Astrocyte (in vitro differentiated cells and primary cell): Measurements from ENCODE around the gene MPZL1. TPM values are rescaled to one million over a fixed set of nuclear protein-coding genes. Genes with fewer than 3 reads are reported as not detected.

Experiments used
- DNase-seq: peaks from one replicate; pipeline ENCODE4 v3.0.0-alpha.2; 2010; ENCODE audit warnings: low read depth
- FAIRE-seq: peaks from 2 replicates; lab custom pipeline; 2011; peaks lifted over from hg19 to GRCh38; lab: Jason Lieb, UNC
- H2AFZ ChIP-seq: 2 replicates; pipeline ENCODE4 v1.6.0; 2012; ENCODE audit warnings: low read depth, low read length, inconsistent platforms
- H3K27ac ChIP-seq: 2 replicates; pipeline ENCODE4 v1.5.1; 2011; ENCODE audit warnings: low read depth, low read length, inconsistent platforms
- H3K27me3 ChIP-seq: 2 replicates; pipeline ENCODE4 v1.6.0; 2011; ENCODE audit warnings: low read length, inconsistent platforms; ENCODE audit not compliant: insufficient read depth
- H3K36me3 ChIP-seq: 2 replicates; pipeline ENCODE4 v1.5.1; 2011; ENCODE audit warnings: low read length, inconsistent platforms; ENCODE audit not compliant: insufficient read depth
- H3K4me1 ChIP-seq: 2 replicates; pipeline ENCODE4 v1.5.1; 2011; ENCODE audit warnings: low read length, inconsistent platforms; ENCODE audit not compliant: insufficient read depth
- H3K4me2 ChIP-seq: 2 replicates; pipeline ENCODE4 v1.6.0; 2012; ENCODE audit warnings: low read length, inconsistent platforms
- H3K4me3 ChIP-seq: 2 replicates; pipeline ENCODE4 v1.5.1; 2011; ENCODE audit warnings: low read depth, mild to moderate bottlenecking, low read length, inconsistent platforms; ENCODE audit not compliant: insufficient read depth
- H3K79me2 ChIP-seq: 2 replicates; pipeline ENCODE4 v1.6.0; 2012; ENCODE audit warnings: mild to moderate bottlenecking, low read length, inconsistent platforms; ENCODE audit not compliant: insufficient read depth
- H3K9ac ChIP-seq: 2 replicates; pipeline ENCODE4 v1.6.0; 2012; ENCODE audit warnings: mild to moderate bottlenecking, low read length, inconsistent platforms
- H3K9me3 ChIP-seq: 2 replicates; pipeline ENCODE4 v1.5.1; 2012; ENCODE audit warnings: low read depth, mild to moderate bottlenecking, low read length, inconsistent platforms; ENCODE audit not compliant: insufficient read depth
- H4K20me1 ChIP-seq: 2 replicates; pipeline ENCODE4 v1.6.0; 2012; ENCODE audit warnings: low read length, inconsistent platforms; ENCODE audit not compliant: insufficient read depth
- H3K27ac Mint-ChIP-seq: one replicate; pipeline ENCODE4 v1.8.0; 2021; ENCODE audit warnings: mild to moderate bottlenecking, mixed read lengths; ENCODE audit not compliant: unreplicated experiment
- H3K27me3 Mint-ChIP-seq: one replicate; pipeline ENCODE4 v1.8.0; 2021; ENCODE audit warnings: low read depth, mixed read lengths; ENCODE audit not compliant: unreplicated experiment
- H3K36me3 Mint-ChIP-seq: one replicate; pipeline ENCODE4 v1.8.0; 2021; ENCODE audit warnings: low read depth, mixed read lengths; ENCODE audit not compliant: unreplicated experiment
- H3K4me1 Mint-ChIP-seq: one replicate; pipeline ENCODE4 v1.8.0; 2021; ENCODE audit warnings: low read depth, mixed read lengths; ENCODE audit not compliant: unreplicated experiment
- H3K4me3 Mint-ChIP-seq: one replicate; pipeline ENCODE4 v1.8.0; 2021; ENCODE audit warnings: mild to moderate bottlenecking, moderate library complexity, mixed read lengths; ENCODE audit not compliant: unreplicated experiment
- H3K9me3 Mint-ChIP-seq: one replicate; pipeline ENCODE4 v1.8.0; 2021; ENCODE audit warnings: mild to moderate bottlenecking, mixed read lengths; ENCODE audit not compliant: unreplicated experiment
- EZH2 ChIP-seq: IDR thresholded peaks from 2 replicates; pipeline ENCODE4 v1.6.1; 2012; ENCODE audit warnings: mild to moderate bottlenecking, low read length, inconsistent platforms; ENCODE audit not compliant: insufficient read depth
- total RNA-seq: library from RNA; stranded (reverse); gene quantifications from 2 replicates; pipeline ENCODE4 v1.2.1, GENCODE V29; 2021
- TF ChIP-seq, protein P1 (sequence below): IDR thresholded peaks from 2 replicates; pipeline ENCODE4 v1.5.1; 2011; ENCODE audit warnings: low read depth, mild to moderate bottlenecking, inconsistent platforms, low read length, moderate library complexity; ENCODE audit not compliant: insufficient read depth

MPZL1 gene
- total RNA-seq, 1 donor from 2014 or later = 240 TPM

DNA sequence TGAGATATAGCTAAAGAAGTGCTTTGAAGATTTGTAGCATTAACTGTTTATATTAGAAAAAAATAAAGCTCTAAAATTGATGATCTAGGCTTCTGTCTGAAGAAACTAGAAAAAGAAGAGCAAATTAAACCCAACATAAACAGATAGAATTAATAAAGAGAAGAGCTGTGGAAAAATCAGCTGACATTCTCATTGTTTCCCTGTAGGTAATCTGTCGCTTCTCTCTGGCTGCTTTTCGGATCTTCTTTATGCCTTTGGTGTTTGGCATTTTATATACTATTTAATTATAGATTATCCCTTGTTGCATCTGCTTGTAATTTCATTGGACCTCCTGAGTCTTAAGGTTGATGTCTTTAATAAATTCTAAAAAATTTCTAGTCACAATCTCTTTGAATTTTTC, 59.8 kb downstream of the MPZL1 start:
- Histone ChIP-seq H3K4me3 (no peak overlapping the region), H2AFZ (no peak overlapping the region), H3K4me2 (no peak overlapping the region), H3K9ac (no peak overlapping the region), H3K79me2 (no peaks in the 10 kb centered on the region), H4K20me1 (peaks cover 5% of the 10 kb centered on the region), H3K36me3 (peaks cover 12% of the 10 kb centered on the region), H3K9me3 (no peaks in the 10 kb centered on the region), H3K4me1 (no peaks in the 10 kb centered on the region), H3K27me3 (no peaks in the 10 kb centered on the region), H3K27ac (no peak overlapping the region)
- H3K9me3 Mint-ChIP-seq = no peaks in the 10 kb centered on the region
- H3K27me3 Mint-ChIP-seq = no peaks in the 10 kb centered on the region
- no peak for DNase-seq
- no peak overlapping the region for H3K27ac Mint-ChIP-seq
- H3K4me1 Mint-ChIP-seq = peaks cover 6% of the 10 kb centered on the region
- no peak overlapping the region for H3K4me3 Mint-ChIP-seq
- FAIRE-seq = no peak
- peaks cover 30% of the 10 kb centered on the region for H3K36me3 Mint-ChIP-seq
- TF ChIP-seq, protein P1, sequence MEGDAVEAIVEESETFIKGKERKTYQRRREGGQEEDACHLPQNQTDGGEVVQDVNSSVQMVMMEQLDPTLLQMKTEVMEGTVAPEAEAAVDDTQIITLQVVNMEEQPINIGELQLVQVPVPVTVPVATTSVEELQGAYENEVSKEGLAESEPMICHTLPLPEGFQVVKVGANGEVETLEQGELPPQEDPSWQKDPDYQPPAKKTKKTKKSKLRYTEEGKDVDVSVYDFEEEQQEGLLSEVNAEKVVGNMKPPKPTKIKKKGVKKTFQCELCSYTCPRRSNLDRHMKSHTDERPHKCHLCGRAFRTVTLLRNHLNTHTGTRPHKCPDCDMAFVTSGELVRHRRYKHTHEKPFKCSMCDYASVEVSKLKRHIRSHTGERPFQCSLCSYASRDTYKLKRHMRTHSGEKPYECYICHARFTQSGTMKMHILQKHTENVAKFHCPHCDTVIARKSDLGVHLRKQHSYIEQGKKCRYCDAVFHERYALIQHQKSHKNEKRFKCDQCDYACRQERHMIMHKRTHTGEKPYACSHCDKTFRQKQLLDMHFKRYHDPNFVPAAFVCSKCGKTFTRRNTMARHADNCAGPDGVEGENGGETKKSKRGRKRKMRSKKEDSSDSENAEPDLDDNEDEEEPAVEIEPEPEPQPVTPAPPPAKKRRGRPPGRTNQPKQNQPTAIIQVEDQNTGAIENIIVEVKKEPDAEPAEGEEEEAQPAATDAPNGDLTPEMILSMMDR = no peak
- TF ChIP-seq EZH2 = no peak

GRCh38 chr1:167782946-167783345, 61.2 kb downstream of the MPZL1 start:
- Histone ChIP-seq H3K79me2 (no peaks in the 10 kb centered on the region), H3K4me1 (no peaks in the 10 kb centered on the region), H2AFZ (no peak overlapping the region), H3K4me3 (no peak overlapping the region), H3K27me3 (no peaks in the 10 kb centered on the region), H3K27ac (no peak overlapping the region), H3K9ac (no peak overlapping the region), H3K4me2 (no peak overlapping the region), H3K9me3 (no peaks in the 10 kb centered on the region), H4K20me1 (peaks cover 5% of the 10 kb centered on the region), H3K36me3 (peaks cover 10% of the 10 kb centered on the region)
- Mint-ChIP-seq H3K9me3 (no peaks in the 10 kb centered on the region), H3K27ac (no peak overlapping the region), H3K4me1 (no peaks in the 10 kb centered on the region), H3K27me3 (no peaks in the 10 kb centered on the region), H3K36me3 (peaks cover 28% of the 10 kb centered on the region), H3K4me3 (no peak overlapping the region)
- TF ChIP-seq EZH2 = no peak
- FAIRE-seq = no peak
- DNase-seq = no peak

- no peaks in the 10 kb centered on the region for H3K4me1 Mint-ChIP-seq
- Histone ChIP-seq H3K79me2 (no peaks in the 10 kb centered on the region), H4K20me1 (peaks cover 5% of the 10 kb centered on the region), H2AFZ (no peak overlapping the region), H3K9me3 (no peaks in the 10 kb centered on the region), H3K4me3 (no peak overlapping the region), H3K4me2 (no peak overlapping the region), H3K9ac (no peak overlapping the region), H3K27ac (no peak overlapping the region), H3K36me3 (peaks cover 10% of the 10 kb centered on the region), H3K4me1 (peaks cover 3% of the 10 kb centered on the region), H3K27me3 (no peaks in the 10 kb centered on the region)
- no peaks in the 10 kb centered on the region for H3K27me3 Mint-ChIP-seq
- FAIRE-seq (no peak), DNase-seq (no peak)
- H3K9me3 Mint-ChIP-seq = no peaks in the 10 kb centered on the region
- H3K27ac Mint-ChIP-seq = no peak overlapping the region
- H3K4me3 Mint-ChIP-seq = no peak overlapping the region
- H3K36me3 Mint-ChIP-seq = peaks cover 28% of the 10 kb centered on the region
- TF ChIP-seq, protein P1 = no peak
- no peak for TF ChIP-seq EZH2
Measured at GRCh38 chr1:167784876-167785550, 63.2 kb downstream of the MPZL1 start.
